SHP77 (cell line): Measurements from ENCODE around the gene TSC22D4.

ENCODE experiments used
- DNase-seq, 2 experiments: peaks; one replicate each; lab custom pipeline; 2025; lab: John Stamatoyannopoulos, UW

TSC22D4 gene

DNA sequence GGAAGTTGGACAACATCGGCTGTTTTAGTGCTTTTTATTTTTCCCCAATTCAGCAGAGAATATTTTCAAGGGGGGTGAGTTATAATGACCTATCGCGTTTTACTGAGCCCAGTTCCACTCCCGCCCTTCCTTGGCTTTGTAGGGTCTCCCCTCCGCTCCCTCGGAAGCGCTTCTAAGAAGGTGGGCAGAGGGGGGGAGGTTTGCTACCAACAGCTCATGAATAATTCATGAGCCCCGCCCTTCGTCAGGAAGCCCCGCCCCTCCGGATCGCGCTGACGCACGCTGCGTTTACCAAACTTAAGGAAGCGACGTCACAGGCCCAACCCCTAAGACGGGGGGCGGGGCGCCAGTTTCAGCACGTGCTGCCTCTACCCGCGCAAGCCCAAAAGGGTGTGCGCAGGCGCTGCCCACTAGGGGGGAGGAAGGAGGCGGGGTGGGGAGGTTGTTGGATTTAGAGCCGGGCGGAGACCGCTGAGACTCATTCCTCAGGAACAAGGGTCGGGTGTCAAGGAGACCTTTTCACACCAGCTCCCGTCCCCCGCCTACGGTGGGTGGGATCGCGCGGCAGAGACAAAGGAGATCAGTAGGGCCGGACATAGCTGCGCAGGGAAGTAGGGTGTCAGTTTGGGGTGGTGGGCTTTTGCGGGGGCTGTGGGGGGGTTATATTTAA, 49.9 kb downstream of the TSC22D4 start:
- DNase-seq = peak; percentile 95 to 96

DNA sequence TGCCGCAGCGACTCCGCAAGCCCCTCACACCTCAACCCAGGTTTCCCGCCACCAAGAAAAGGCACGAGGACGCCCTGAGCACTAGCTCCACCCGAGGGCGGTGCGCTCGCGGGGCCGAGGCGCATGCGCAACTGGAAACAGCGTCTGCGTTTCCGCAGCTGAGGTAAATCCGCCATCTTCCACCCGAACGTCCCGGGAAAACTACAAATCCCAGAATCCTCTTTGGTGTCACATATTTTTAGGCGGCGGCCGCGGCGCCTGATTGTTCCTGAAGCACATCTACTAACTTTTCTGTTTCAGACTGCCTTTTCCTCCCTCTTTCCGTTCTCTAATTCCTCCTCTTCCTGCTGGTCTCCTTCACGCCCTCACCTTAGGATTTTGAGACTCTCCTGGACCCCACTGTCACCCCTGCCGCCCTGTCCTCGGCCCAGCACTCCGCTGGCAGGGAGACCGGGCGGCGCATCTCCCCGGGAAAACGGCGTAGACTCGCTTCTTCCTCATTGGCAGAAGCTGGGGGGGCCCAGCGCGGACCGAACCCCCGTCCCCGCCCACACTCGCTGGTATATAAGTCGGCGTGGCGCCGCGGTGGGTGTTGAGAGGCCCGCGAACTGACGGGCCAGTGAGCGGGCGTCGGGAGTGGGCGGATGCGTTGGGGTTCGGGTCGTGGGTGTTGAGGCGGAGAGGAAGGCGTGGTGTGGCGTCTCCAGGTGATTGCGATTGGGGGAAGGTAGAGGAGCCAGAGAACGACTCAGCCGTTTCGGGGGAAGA, 50.6 kb downstream of the TSC22D4 start, which contains the start of gene ZCWPW1:
Gene ZCWPW1 (minus strand): TSS at position 505 of the 768 bp plus-strand sequence. CDS start 8,054 bp downstream, outside the sequence.
- DNase-seq = peak; percentile 91

DNA sequence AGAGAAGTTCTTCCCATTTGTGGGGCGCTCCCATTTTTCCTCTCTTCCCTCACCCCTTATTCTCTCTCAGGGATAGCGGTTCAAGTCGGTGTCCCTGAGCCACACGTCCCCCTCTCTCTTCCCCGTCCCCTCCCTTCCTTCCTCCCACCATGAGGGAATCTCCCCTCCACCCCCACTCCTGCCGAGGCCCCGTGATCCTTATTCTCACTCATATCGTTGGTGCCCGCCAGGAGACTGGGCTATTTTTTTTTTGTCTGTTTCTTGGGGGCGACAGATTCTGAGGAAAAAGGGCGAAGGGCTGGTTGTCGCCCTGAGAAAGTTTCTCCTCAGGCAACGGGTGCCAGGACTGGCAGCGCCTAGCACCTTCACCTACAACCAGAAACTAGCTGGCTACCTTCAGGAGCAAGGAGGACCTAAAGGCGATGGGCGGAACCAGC, 51.2 kb downstream of the TSC22D4 start:
- no peak for DNase-seq

- DNase-seq = no peak
Observed at GRCh38 chr7:100426516-100426915, 52.5 kb downstream of the TSC22D4 start.

GRCh38 chr7:100425347-100425746, 53.7 kb downstream of the TSC22D4 start:
- no peak for DNase-seq

DNA sequence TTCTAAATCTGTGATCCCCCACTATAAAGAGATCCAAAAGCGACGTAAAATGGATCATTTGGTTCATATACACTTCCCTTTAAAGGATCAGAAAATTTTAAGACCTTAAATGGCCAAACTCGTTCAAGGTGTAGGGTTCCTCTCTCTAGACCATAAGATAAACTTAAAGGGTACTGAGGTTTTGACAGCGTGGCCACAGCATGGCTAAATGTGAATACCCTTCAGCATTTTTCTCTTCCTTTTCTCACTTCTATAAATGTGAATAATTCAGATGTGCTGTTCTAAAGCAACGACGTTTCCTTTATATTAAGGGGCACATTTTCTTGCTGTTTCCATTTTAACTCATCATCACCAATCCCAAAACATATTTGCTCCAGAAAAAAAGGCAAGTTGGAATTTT, 55.7 kb downstream of the TSC22D4 start:
- no peak for DNase-seq

DNA sequence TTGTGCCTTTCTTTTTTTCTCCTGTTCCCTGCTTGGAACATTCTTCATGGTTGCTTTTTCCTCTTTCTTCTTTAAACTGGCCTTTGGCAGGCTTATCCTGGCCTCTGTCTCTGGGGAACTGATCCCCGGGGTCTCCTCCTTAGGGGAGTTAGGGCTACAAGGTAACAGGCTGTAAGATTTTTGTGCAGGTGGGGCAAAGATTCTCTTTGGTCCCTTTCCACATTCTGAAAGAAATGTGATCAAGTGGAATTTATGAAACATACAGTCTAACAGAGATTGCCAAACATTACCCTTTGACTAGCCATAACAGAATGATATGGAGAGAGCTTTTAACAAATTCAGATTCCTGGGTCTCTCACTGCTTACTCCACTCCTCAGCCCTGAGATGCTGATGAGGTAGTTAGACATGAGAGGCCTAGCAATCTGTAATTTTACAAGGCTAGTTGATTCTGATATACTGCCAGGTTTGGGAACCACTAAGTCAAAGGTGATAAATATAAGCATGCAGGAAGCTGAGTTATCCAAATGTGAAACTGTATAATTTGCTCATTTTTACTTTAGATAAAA, 59.3 kb downstream of the TSC22D4 start:
- no peak for DNase-seq

DNA sequence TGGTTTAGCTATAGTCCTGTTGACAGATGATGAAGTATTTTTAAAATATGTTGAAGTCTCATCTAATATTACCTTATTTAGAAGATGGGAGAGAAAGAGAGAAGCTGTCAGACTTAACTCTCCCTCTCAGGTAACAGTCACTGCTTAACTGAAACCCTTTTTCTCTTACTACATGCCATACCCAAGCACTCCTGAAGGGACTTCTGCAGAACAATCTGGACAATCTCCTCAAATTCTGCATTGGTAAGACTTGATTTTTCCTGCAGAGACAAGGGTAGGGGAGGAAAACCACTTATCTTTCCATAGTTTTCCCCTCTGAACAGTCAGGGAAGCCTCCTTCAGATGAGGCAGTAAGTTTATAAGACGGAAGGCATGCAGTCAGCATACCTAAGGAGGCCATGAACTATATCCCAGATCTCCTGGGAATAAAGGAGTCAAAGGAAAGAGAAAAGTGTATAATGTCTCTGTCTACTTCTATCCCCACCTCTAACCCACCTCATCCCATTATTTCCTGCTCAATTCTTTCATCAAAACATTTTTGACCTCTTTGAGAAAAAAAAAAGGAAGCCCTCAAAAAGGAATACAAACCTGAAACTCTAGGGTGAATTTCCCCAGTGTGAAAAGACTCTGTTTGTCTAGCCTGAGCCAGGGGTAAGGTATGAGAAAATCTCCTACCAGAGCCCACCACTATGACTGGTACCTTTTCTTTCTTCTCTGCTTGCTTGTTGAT, 59.9 kb downstream of the TSC22D4 start:
- no peak for DNase-seq
